Neural cell (in vitro differentiated cells): ENCODE measurements around the gene PPP4R3A. TPM values are rescaled to one million over a fixed set of nuclear protein-coding genes. Genes with fewer than 3 reads are reported as not detected.

ENCODE experiments used
- H2AFZ ChIP-seq: fragments of 200-600, 300-800 bp; sonication (generic), shearing (Covaris generic); 2 replicates; pipeline ENCODE4 v1.6.0; 2014; ENCODE audit warnings: low read depth, mild to moderate bottlenecking, antibody characterized with exemption, low read length, moderate library complexity
- H3F3A ChIP-seq: fragments of 200-600 bp; shearing (Covaris generic); 2 replicates; pipeline ENCODE4 v1.6.1; 2016; ENCODE audit warnings: mild to moderate bottlenecking, moderate library complexity, mixed read lengths, antibody characterized with exemption, low read length; ENCODE audit not compliant: insufficient read depth, poor library complexity, severe bottlenecking
- H3K27ac ChIP-seq: fragments of 200-600, 300-800 bp; sonication (generic), shearing (Covaris generic); 2 replicates; pipeline ENCODE4 v1.5.1; 2014; ENCODE audit warnings: mild to moderate bottlenecking, low read length, moderate library complexity
- H3K27me3 ChIP-seq: fragments of 300-800, 200-600 bp; sonication (generic), shearing (Covaris generic); 2 replicates; pipeline ENCODE4 v1.6.0; 2014; ENCODE audit warnings: mild to moderate bottlenecking, low read depth, low read length, moderate library complexity; ENCODE audit not compliant: insufficient read depth
- H3K36me3 ChIP-seq: fragments of 300-800, 200-600 bp; sonication (generic), shearing (Covaris generic); 2 replicates; pipeline ENCODE4 v1.5.1; 2014; ENCODE audit warnings: mild to moderate bottlenecking, antibody characterized with exemption, low read length, moderate library complexity; ENCODE audit not compliant: insufficient read depth
- H3K4me2 ChIP-seq: fragments of 300-800, 200-600 bp; sonication (generic), shearing (Covaris generic); 2 replicates; pipeline ENCODE4 v1.6.0; 2014; ENCODE audit warnings: mild to moderate bottlenecking, low read length
- H3K4me3 ChIP-seq: fragments of 300-800, 200-600 bp; sonication (generic), shearing (Covaris generic); 2 replicates; pipeline ENCODE4 v1.5.1; 2014; ENCODE audit warnings: mild to moderate bottlenecking, low read length, moderate library complexity
- H3K79me2 ChIP-seq: fragments of 200-600 bp; shearing (Covaris generic); replicated peaks from 2 replicates; pipeline ENCODE4 v1.6.0; 2014; ENCODE audit warnings: mild to moderate bottlenecking, low read length, moderate library complexity; ENCODE audit not compliant: insufficient read depth
- H3K9ac ChIP-seq: fragments of 300-800, 200-600 bp; sonication (generic), shearing (Covaris generic); 2 replicates; pipeline ENCODE4 v1.6.1; 2016; ENCODE audit warnings: mild to moderate bottlenecking, low read length, mixed read lengths
- H3K9me2 ChIP-seq: fragments of 200-600 bp; shearing (Covaris generic); 2 replicates; pipeline ENCODE4 v1.6.1; 2016; ENCODE audit warnings: mild to moderate bottlenecking, low read length, mixed read lengths; ENCODE audit not compliant: insufficient read depth
- H3K9me3 ChIP-seq: fragments of 200-600, 300-800 bp; sonication (generic), shearing (Covaris generic); 2 replicates; pipeline ENCODE4 v1.6.1; 2016; ENCODE audit warnings: mild to moderate bottlenecking, mixed run types, low read length, moderate library complexity, mixed read lengths
- H4K20me1 ChIP-seq: fragments of 200-600 bp; shearing (Covaris generic); 2 replicates; pipeline ENCODE4 v1.6.1; 2016; ENCODE audit warnings: mild to moderate bottlenecking, mixed run types; ENCODE audit not compliant: insufficient read depth
- CTCF ChIP-seq: fragments of 450-650 bp; IDR thresholded peaks from 2 replicates; pipeline ENCODE4 v1.5.1; 2014; ENCODE audit warnings: antibody characterized with exemption, mild to moderate bottlenecking, moderate library complexity; ENCODE audit not compliant: poor library complexity, severe bottlenecking
- EP300 ChIP-seq: fragments of 450-650 bp; conservative IDR thresholded peaks from 2 replicates; pipeline ENCODE4 v1.6.1; 2014; ENCODE audit warnings: antibody characterized with exemption, mild to moderate bottlenecking, moderate library complexity; ENCODE audit not compliant: poor library complexity, severe bottlenecking
- EZH2 ChIP-seq: fragments of 200-600, 300-800 bp; shearing (Covaris generic), sonication (generic); IDR thresholded peaks from 2 replicates; pipeline ENCODE4 v1.6.1; 2014; ENCODE audit warnings: antibody characterized with exemption, low read length, borderline replicate concordance, mild to moderate bottlenecking; ENCODE audit not compliant: insufficient read depth, poor library complexity, severe bottlenecking
- MXI1 ChIP-seq: fragments of 450-650 bp; conservative IDR thresholded peaks from 2 replicates; pipeline ENCODE4 v1.6.1; 2014; ENCODE audit warnings: antibody characterized with exemption, mild to moderate bottlenecking; ENCODE audit not compliant: poor library complexity, severe bottlenecking
- POLR2AphosphoS5 ChIP-seq: IDR thresholded peaks from 2 replicates; pipeline ENCODE4 v1.6.1; 2012
- RAD21 ChIP-seq: fragments of 450-650 bp; conservative IDR thresholded peaks from 2 replicates; pipeline ENCODE4 v1.6.1; 2014; ENCODE audit warnings: antibody characterized with exemption, mild to moderate bottlenecking, moderate library complexity
- REST ChIP-seq: IDR thresholded peaks from 2 replicates; pipeline ENCODE4 v1.6.1; 2012; ENCODE audit warnings: borderline replicate concordance
- SMC3 ChIP-seq: fragments of 450-650 bp; conservative IDR thresholded peaks from 2 replicates; pipeline ENCODE4 v1.6.1; 2014; ENCODE audit warnings: antibody characterized with exemption, mild to moderate bottlenecking, moderate library complexity; ENCODE audit not compliant: poor library complexity
- TAF1 ChIP-seq: IDR thresholded peaks from 2 replicates; pipeline ENCODE4 v1.6.1; 2012; ENCODE audit warnings: low read depth
- polyA plus RNA-seq: library from polyadenylated mRNA; depleted of rRNA; stranded (reverse); fragments of >200 nt; gene quantifications from 2 replicates; pipeline ENCODE4 v1.2.3, GENCODE V29; 2014

PPP4R3A gene
- polyA plus RNA-seq, 1 donor from 2014 or later: 99.4 TPM

- H3K9me3 ChIP-seq: no peaks in the 10 kb centered on the region
- peaks cover 25% of the 10 kb centered on the region for H3K79me2 ChIP-seq
- no peak overlapping the region for H3K9ac ChIP-seq
- H3K4me3 ChIP-seq: no peak overlapping the region
- no peaks in the 10 kb centered on the region for H3K9me2 ChIP-seq
- no peak overlapping the region for H3K27ac ChIP-seq
- H3K4me2 ChIP-seq: no peak overlapping the region
- H2AFZ ChIP-seq: no peak overlapping the region
- H3K36me3 ChIP-seq: no peaks in the 10 kb centered on the region
- no peaks in the 10 kb centered on the region for H4K20me1 ChIP-seq
- TF ChIP-seq MXI1: no peak
- no peak for TF ChIP-seq RAD21
- TF ChIP-seq SMC3: no peak
- TF ChIP-seq POLR2AphosphoS5: no peak
- no peak for TF ChIP-seq REST
- TF ChIP-seq TAF1: no peak
- no peak for TF ChIP-seq EP300
- TF ChIP-seq CTCF: no peak
- TF ChIP-seq EZH2: no peak
- no peaks in the 10 kb centered on the region for H3K27me3 ChIP-seq
- no peaks in the 10 kb centered on the region for H3F3A ChIP-seq
These were observed 90.7 kb downstream of the PPP4R3A start for GRCh38 chr14:91419451-91419850.

GRCh38 chr14:91419044-91419397 lies 91.1 kb downstream of the PPP4R3A start:
- Histone ChIP-seq H3K27ac (no peak overlapping the region), H4K20me1 (no peaks in the 10 kb centered on the region), H3K79me2 (peaks cover 29% of the 10 kb centered on the region), H2AFZ (no peak overlapping the region), H3K9me2 (no peaks in the 10 kb centered on the region), H3K4me3 (no peak overlapping the region), H3K36me3 (no peaks in the 10 kb centered on the region), H3K4me2 (no peak overlapping the region), H3K9me3 (no peaks in the 10 kb centered on the region), H3K27me3 (no peaks in the 10 kb centered on the region), H3F3A (no peaks in the 10 kb centered on the region), H3K9ac (no peak overlapping the region)
- TF ChIP-seq EZH2 (no peak), MXI1 (no peak), CTCF (no peak), REST (no peak), POLR2AphosphoS5 (no peak), RAD21 (no peak), SMC3 (no peak), TAF1 (no peak), EP300 (no peak)
